Measurements from ENCODE around the gene ZMAT5. TPM values are rescaled to one million over a fixed set of nuclear protein-coding genes. Genes with fewer than 3 reads are reported as not detected.

Gene ZMAT5
- total and polyA plus RNA-seq, 9 of the 15 experiments (the other 6 are each of a cell fraction or from before 2014, with no cell fraction given): 2.0 to 25.2 (median 11.9) TPM

DNA sequence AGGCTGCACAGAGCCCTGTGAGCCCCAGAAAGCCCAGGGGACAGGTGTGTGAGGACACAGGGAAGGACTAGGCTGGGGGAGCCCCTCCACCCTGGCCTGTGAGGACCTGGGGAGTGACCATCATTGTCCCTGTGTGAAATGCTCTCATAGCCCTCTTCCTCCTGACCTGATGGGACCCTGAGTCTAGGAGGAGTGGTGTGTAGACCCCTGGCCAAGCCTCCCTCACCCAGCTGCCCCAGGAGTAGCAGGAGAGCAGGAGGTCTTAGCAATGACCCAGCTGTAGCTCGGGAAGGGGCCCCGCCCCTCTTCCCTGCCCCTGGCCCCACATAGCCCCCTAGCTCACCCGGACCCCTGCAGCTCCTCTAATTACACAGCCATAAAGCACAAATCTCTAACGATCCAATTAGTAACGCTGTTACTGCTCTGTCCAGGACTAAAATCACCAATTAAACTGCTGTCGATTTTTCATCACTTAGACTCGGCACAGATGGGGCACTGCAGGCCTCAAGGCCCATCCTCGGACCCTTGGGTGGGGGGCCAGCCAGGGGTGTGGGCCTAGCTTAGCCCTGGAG is 53.6 kb downstream of the ZMAT5 start:
- WGBS (ENCODE audit: insufficient coverage, low coverage, missing lambda C conversion rate): 0% methylated on average over 6 of the region's 8 CpGs
- H3K9ac ChIP-seq (ENCODE audit: insufficient read depth in 1 of 2, low read depth in 2 of 2, low read length in 2 of 2): no peak overlapping the region
- H3K27ac ChIP-seq (ENCODE audit: extremely low read depth, low read depth, low read length): no peak overlapping the region
- FAIRE-seq (no peak), DNase-seq (ENCODE audit: extremely low read depth in 1 of 4, low spot score in 3 of 4) (no peak), ATAC-seq (no peak)
- peaks cover 8% of the 10 kb centered on the region; the same call in 1 of the 2 replicates for H4K20me1 ChIP-seq (replicated peaks; ENCODE audit: control insufficient read depth, insufficient read depth, low read length)
- in situ Hi-C loops (cut with MboI): no loop called here
- ChIA-PET CTCF (ENCODE audit: low intra/inter-chr PET ratio) (no interaction called here), POLR2A (no interaction called here)
- H3K4me1 ChIP-seq (replicated peaks in 1 of 2; ENCODE audit: control insufficient read depth in 2 of 2, insufficient read depth in 2 of 2, low read length in 2 of 2): no peaks in the 10 kb centered on the region; a peak in 2 of 5 replicates
- no peaks in the 10 kb centered on the region for H3K79me2 ChIP-seq (ENCODE audit: control insufficient read depth, insufficient read depth, low read length)
- peaks cover 0 to 61% of the 10 kb centered on the region in 2 experiments; a peak in 3 of 5 replicates for H3K27me3 ChIP-seq (ENCODE audit: control insufficient read depth in 2 of 2, insufficient read depth in 2 of 2, low read length in 2 of 2)
- no peak overlapping the region for H3K4me2 ChIP-seq (ENCODE audit: insufficient read depth, low read length)
- no peak overlapping the region for H2AFZ ChIP-seq (ENCODE audit: low read depth, low read length)
- no peaks in the 10 kb centered on the region for H3K9me3 ChIP-seq (replicated peaks; ENCODE audit: control insufficient read depth, insufficient read depth, low read depth, low read length)
- H3K9me1 ChIP-seq (ENCODE audit: control insufficient read depth, insufficient read depth, low read length): peaks cover 5% of the 10 kb centered on the region
- no peaks in the 10 kb centered on the region for H3K36me3 ChIP-seq (ENCODE audit: control insufficient read depth, insufficient read depth, low read length)
- intact Hi-C loops (cut with micrococcal nuclease): no loop called here
- BruUV-seq (replicated peaks): no TSS peak
- no peak for TF ChIP-seq NFE2 (IDR thresholded peaks at IDR 0.05; ENCODE audit: low read depth)
- no peak for TF ChIP-seq TAF9B (IDR thresholded peaks at IDR 0.05; ENCODE audit: partially characterized antibody)
- no peak for TF ChIP-seq KDM4B (IDR thresholded peaks at IDR 0.05; ENCODE audit: borderline replicate concordance in 2 of 2, low read depth in 1 of 2)
- TF ChIP-seq NR1H2 (CRISPR knock-in tag; IDR thresholded peaks at IDR 0.05): no peak
- TF ChIP-seq ZSCAN29 (IDR thresholded peaks at IDR 0.05): no peak
- TF ChIP-seq TARDBP (IDR thresholded peaks at IDR 0.05): no peak
- TF ChIP-seq HNRNPUL1 (IDR thresholded peaks at IDR 0.05; ENCODE audit: low read length): no peak
- no peak for TF ChIP-seq ZNF778 (CRISPR knock-in tag; IDR thresholded peaks at IDR 0.05)
- TF ChIP-seq, protein P1, sequence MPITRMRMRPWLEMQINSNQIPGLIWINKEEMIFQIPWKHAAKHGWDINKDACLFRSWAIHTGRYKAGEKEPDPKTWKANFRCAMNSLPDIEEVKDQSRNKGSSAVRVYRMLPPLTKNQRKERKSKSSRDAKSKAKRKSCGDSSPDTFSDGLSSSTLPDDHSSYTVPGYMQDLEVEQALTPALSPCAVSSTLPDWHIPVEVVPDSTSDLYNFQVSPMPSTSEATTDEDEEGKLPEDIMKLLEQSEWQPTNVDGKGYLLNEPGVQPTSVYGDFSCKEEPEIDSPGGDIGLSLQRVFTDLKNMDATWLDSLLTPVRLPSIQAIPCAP (CRISPR knock-in tag; IDR thresholded peaks at IDR 0.05; ENCODE audit: borderline replicate concordance): no peak
- TF ChIP-seq C11orf30 (IDR thresholded peaks at IDR 0.05; ENCODE audit: low read depth): no peak
- TF ChIP-seq, protein P2, sequence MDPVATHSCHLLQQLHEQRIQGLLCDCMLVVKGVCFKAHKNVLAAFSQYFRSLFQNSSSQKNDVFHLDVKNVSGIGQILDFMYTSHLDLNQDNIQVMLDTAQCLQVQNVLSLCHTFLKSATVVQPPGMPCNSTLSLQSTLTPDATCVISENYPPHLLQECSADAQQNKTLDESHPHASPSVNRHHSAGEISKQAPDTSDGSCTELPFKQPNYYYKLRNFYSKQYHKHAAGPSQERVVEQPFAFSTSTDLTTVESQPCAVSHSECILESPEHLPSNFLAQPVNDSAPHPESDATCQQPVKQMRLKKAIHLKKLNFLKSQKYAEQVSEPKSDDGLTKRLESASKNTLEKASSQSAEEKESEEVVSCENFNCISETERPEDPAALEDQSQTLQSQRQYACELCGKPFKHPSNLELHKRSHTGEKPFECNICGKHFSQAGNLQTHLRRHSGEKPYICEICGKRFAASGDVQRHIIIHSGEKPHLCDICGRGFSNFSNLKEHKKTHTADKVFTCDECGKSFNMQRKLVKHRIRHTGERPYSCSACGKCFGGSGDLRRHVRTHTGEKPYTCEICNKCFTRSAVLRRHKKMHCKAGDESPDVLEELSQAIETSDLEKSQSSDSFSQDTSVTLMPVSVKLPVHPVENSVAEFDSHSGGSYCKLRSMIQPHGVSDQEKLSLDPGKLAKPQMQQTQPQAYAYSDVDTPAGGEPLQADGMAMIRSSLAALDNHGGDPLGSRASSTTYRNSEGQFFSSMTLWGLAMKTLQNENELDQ (CRISPR knock-in tag; IDR thresholded peaks at IDR 0.05; ENCODE audit: borderline replicate concordance): no peak
- no peak for TF ChIP-seq ASH1L (IDR thresholded peaks at IDR 0.05; ENCODE audit: borderline replicate concordance, low read depth, partially characterized antibody)
- no peak for TF ChIP-seq LARP7 (IDR thresholded peaks at IDR 0.05)
- TF ChIP-seq POLR2G (IDR thresholded peaks at IDR 0.05; ENCODE audit: low read depth, low read length): no peak
- TF ChIP-seq, protein P3, sequence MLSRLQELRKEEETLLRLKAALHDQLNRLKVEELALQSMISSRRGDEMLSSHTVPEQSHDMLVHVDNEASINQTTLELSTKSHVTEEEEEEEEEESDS (CRISPR knock-in tag; IDR thresholded peaks at IDR 0.05): no peak
- TF ChIP-seq, protein P4, sequence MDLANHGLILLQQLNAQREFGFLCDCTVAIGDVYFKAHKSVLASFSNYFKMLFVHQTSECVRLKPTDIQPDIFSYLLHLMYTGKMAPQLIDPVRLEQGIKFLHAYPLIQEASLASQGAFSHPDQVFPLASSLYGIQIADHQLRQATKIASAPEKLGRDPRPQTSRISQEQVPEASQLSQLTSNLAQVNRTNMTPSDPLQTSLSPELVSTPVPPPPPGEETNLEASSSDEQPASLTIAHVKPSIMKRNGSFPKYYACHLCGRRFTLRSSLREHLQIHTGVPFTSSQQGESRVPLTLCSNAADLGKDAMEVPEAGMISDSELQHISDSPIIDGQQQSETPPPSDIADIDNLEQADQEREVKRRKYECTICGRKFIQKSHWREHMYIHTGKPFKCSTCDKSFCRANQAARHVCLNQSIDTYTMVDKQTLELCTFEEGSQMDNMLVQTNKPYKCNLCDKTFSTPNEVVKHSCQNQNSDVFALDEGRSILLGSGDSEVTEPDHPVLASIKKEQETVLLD (IDR thresholded peaks at IDR 0.05): no peak
- TF ChIP-seq ZNF12 (CRISPR knock-in tag; IDR thresholded peaks at IDR 0.05): no peak
- TF ChIP-seq SIRT6 (IDR thresholded peaks at IDR 0.05; ENCODE audit: low read depth, low read length): no peak
- no peak overlapping the region for H3K4me3 ChIP-seq
